Measurements from ENCODE around the gene SPATS2.

Gene SPATS2

DNA sequence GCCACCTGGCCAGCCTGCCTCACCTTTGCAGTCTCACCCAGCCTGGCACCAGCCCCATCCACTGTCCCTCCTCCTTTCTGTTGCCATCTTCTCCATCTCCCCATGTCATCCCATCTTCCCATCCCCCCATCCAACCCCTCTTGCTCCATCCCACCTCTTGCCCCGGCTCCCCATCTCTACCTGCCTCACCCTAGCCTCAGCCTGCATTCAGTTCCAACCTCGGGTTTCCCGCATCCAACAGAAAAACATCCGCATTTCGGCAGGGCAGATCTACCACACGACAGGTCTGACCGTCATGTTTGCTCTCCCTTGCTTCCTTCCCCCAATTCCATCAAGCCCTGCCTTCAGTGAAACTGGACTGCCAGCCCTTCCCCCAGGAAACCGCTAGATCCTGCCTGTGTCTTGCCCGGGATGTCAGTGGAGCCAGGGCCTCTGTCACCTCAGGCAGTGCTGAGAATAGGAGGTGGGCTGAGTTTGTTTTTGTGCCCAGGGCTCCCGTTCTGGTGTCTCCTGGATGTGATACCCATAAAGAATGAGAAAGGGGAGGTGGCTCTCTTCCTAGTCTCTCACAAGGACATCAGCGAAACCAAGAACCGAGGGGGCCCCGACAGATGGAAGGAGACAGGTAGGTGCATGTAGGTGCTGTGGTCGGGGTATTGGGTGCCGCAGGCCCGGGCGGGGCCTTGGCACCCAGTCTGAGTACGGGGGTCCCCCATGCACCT, 174.0 kb downstream of the SPATS2 start:
- no peak for DNase-seq (ENCODE audit: low spot score)

DNA sequence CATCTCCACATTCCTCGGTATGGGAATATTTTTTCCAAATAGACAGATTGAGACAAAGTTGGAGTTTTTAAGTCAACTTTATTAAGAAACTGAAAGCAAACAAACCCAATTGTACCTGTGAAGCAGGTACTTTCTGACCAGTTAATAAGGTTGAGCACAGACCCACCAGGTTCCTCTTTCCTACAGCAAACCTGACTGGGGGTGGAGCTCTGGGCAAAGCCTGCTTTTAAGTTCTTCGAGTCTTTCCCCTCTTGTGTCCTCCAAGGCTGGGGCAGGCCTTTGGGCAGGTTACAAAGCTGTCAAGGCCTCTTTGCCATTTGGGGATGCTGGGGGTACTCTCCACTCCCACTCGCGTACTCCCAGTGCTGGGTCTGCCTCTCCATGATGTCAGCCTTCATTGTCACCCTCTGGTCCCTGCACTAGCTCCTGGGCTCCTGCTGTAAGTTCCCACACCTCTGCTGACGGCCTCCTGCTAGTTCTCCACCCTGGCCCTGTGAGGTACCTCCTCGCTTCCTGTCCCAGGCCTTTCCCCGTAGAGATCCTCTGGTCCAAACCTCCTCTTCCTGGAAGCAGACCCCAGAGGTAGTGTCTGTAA, 174.7 kb downstream of the SPATS2 start:
- DNase-seq (ENCODE audit: low spot score), result no peak

DNA sequence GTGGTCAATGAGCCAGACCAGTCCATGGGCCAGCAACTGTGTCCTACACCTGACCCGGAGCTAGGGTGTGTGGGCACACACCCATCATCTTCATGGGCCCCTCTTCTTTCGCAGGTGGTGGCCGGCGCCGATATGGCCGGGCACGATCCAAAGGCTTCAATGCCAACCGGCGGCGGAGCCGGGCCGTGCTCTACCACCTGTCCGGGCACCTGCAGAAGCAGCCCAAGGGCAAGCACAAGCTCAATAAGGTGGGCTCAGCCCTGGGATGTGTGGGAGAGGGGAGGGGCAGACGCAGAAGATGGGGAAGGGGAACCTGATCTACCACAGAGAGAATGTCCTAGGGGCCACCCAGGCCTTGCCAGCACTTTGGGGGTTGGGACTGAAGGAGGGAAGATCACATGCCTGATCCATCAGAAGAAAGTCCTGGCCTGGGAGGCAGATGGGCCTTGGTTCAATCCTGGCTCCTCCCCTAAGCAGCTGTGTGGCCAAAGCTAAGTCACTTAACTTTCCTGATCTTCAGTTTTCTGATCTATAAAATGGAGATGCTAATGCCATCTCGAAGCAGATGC, 175.4 kb downstream of the SPATS2 start:
- DNase-seq (ENCODE audit: low spot score), result no peak

DNA sequence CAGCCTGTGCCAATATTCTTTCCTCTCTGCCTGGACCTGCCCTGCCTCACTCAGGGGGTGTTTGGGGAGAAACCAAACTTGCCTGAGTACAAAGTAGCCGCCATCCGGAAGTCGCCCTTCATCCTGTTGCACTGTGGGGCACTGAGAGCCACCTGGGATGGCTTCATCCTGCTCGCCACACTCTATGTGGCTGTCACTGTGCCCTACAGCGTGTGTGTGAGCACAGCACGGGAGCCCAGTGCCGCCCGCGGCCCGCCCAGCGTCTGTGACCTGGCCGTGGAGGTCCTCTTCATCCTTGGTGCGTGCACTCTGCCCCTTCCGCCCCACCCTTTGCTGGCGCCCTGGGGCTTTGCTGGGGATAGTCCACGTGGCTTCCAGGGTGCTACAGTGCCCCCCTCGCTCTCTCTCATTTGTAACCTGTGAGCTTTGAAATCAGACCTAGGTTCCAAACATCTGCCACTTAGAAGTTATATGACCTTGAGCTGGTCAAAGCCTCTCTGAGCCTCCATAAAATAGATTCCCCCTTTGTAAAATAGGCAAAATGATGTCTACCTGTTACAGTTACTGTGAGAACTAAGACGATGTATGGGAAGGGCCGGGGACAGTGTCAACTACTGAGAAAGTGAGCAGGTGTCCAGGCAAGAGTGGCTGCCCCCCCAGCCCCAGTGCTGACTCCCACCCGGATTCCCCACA, 176.1 kb downstream of the SPATS2 start:
- no peak for DNase-seq (ENCODE audit: low spot score)

DNA sequence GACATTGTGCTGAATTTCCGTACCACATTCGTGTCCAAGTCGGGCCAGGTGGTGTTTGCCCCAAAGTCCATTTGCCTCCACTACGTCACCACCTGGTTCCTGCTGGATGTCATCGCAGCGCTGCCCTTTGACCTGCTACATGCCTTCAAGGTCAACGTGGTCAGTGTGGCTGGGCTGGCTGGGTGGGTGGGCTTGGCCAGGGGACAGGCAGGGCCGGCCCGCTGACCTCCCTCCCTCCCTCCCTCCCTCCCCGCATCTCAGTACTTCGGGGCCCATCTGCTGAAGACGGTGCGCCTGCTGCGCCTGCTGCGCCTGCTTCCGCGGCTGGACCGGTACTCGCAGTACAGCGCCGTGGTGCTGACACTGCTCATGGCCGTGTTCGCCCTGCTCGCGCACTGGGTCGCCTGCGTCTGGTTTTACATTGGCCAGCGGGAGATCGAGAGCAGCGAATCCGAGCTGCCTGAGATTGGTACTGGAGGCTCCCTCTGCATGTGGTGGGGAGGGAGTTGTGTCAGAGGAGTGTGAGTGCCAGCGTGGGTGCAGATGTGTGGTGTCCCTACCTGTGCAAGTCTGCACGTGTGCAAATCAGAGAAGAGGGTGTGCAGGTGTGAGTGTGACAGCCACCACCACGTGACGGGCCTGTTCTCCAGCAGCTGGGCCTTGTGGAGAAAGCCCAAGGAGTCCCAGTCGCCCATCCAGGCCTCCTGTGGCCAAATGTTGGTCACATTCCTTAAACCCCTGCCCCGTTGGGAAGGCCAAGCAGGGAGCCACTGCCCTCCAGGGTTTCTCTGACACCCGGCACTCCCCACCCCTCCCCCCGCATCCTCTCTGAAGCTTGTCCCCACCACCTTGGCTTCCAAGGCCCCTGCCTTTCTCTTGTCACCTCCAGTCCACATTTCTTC, 176.9 kb downstream of the SPATS2 start:
- no peak for DNase-seq (ENCODE audit: low spot score)

DNA sequence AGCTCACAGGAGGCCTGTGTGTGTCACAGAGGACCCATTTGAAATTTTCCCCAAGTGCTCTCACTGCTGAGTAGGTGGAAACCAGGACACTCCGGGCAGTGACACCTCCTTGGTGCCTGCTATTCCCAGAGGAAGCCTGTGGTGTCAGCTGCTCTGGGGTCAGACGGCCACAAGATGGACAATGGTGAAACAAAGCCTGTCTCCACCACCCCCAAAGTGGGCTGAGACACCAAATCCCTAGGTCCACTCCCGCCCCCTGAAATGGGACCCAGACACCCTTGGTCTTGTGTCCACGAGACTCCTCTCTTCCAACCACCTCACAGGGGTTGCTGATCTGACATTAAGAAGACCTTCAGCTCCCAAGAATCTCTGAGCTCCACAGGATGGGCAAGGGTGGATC, 178.6 kb downstream of the SPATS2 start:
- DNase-seq (ENCODE audit: low spot score), result no peak

GRCh38 chr12:49546481-49546880, 179.2 kb downstream of the SPATS2 start:
- no peak for DNase-seq (ENCODE audit: low spot score)

DNA sequence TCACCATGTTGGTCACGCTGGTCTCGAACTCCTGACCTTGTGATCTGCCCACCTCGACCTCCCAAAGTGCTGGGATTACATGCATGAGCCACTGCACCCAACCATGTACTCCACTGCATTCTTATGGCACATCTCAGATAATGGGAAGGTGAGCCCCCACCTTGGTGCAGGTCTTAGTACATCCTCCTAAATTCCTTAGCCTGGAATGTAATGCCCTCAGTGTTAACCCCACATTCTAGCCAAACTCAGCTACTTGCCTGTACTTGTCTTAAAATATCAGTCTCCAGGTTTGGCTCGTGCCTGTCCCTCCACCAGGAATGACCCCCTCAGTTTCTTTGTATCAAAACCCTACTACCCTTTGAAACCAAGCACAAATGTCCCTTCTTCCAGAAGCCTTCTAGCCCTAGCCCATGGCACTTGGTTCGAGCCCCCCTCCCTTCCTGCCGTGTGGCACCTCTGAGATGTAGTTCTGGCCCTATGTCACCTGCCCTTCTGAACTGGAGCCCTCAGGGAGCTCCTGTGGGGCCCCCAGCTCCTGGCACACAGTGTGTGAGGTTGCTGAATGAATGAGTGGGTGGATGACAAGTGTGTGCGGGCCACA, 179.9 kb downstream of the SPATS2 start:
- DNase-seq (ENCODE audit: low spot score), result no peak

DNA sequence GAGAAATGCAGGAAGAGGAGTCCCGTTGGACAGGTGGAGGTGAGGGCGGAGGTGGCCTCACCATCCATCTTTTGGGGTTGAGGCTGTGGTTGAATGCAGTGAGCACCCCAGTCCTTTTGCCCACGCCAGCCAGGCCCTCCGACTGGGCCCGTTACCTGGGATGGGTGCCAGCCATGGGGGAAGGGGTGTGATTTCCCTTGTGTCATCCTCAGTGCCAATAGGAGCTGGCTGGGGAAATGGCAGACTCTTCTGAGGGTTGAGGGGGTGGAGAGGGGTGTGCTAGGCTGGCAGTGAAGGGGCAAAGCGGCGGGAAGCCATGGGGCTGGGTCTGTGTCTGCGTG, 181.2 kb downstream of the SPATS2 start:
- no peak for DNase-seq (ENCODE audit: low spot score)

DNA sequence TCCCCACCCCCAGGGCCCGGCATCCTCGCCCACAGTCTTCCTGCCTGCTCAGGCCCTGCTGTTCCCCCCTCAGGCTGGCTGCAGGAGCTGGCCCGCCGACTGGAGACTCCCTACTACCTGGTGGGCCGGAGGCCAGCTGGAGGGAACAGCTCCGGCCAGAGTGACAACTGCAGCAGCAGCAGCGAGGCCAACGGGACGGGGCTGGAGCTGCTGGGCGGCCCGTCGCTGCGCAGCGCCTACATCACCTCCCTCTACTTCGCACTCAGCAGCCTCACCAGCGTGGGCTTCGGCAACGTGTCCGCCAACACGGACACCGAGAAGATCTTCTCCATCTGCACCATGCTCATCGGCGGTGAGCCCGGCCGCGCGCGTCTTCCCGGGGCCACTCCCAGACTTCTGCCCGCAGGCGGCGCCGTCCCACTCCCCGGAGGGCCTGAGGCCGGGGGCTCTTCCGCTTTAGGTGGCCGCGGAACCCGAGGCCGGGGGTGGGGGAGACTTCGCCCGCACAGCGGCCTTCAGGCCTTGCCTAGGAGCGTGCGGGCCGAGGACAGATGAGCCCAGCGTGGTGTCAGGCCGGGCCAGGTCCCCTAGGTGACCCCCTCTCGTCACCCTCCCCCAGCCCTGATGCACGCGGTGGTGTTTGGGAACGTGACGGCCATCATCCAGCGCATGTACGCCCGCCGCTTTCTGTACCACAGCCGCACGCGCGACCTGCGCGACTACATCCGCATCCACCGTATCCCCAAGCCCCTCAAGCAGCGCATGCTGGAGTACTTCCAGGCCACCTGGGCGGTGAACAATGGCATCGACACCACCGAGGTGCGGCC, 181.8 kb downstream of the SPATS2 start:
- peak; percentile 59 for DNase-seq (ENCODE audit: low spot score)

- DNase-seq (ENCODE audit: low spot score), result no peak
Measured at GRCh38 chr12:49549735-49550692, 182.8 kb downstream of the SPATS2 start.

GRCh38 chr12:49550693-49551252, 183.5 kb downstream of the SPATS2 start:
- DNase-seq (ENCODE audit: low spot score), result no peak

GRCh38 chr12:49552014-49552413, 184.8 kb downstream of the SPATS2 start:
- no peak for DNase-seq (ENCODE audit: low spot score)

- DNase-seq (ENCODE audit: low spot score), result no peak
Measured at GRCh38 chr12:49552425-49552824, 185.2 kb downstream of the SPATS2 start.

DNA sequence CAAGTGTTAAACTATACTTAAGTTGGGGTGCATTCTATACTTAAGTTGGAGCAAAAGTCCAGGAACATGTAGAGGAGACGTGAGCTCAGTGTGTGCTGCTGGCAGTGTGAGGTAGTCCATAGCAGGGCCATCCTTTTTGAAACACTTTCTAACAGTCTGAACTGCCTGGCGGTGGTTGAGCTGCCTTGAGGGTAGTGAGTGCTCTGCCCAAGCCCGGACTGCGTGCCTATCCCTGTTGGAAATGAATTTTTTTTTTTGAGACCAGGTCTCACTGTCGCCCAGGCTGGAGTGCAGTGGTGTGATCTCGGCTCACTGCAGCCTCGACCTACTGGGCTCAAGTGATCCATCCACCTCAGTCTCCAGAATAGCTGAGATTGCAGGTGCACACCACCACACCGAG, 185.6 kb downstream of the SPATS2 start:
- DNase-seq (ENCODE audit: low spot score), result no peak

GRCh38 chr12:49553512-49554088, 186.3 kb downstream of the SPATS2 start:
- no peak for DNase-seq (ENCODE audit: low spot score)

DNA sequence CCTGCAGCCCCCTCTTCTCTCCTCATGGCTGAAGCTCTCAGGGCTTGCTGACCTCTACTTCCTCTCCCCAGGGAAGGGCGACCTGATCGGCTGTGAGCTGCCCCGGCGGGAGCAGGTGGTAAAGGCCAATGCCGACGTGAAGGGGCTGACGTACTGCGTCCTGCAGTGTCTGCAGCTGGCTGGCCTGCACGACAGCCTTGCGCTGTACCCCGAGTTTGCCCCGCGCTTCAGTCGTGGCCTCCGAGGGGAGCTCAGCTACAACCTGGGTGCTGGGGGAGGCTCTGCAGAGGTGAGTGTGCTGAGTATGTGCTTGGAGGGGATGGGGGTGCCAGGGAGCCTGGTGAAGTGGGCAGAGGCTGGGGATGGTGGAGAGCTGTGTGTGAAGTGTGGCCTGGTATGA, 187.0 kb downstream of the SPATS2 start:
- DNase-seq (ENCODE audit: low spot score), result no peak

- no peak for DNase-seq (ENCODE audit: low spot score)
Measured at GRCh38 chr12:49555631-49556390, 188.5 kb downstream of the SPATS2 start.
